ENCODE data around the gene SPSB4.

SPSB4 gene

DNA sequence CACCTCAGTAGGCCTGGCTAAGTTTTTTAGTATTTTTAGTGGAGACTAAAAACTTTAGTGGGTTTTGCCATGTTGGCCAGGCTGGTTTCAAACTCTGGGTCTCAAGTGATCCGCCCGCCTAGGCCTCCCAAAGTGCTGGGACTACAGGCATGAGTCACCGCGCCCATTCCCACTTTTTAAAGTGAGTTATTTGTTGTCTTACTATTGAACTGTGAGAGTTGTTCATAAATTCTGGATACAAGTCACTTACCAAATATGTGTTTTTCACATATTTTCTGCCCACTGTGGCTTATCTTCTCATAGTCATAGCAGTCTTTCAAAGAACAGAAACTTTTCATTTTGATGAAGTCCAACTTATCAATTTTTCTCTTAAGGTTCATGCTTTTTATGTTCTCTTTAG, 29.9 kb upstream of the SPSB4 start:
- Histone ChIP-seq H3K4me2 (ENCODE audit: low read depth, low read length, poor library complexity, severe bottlenecking) (no peak overlapping the region), H3K4me3 (ENCODE audit: insufficient read depth, low read length, poor library complexity, severe bottlenecking) (no peak overlapping the region), H2AFZ (ENCODE audit: low read depth, low read length, severe bottlenecking) (no peak overlapping the region), H3K27ac (ENCODE audit: low read depth, low read length) (no peak overlapping the region), H3K9me3 (ENCODE audit: insufficient read depth, low read length) (no peaks in the 10 kb centered on the region), H4K20me1 (ENCODE audit: low read depth, low read length) (no peaks in the 10 kb centered on the region), H3K27me3 (ENCODE audit: low read length) (no peaks in the 10 kb centered on the region), H3K9me2 (replicated peaks; ENCODE audit: insufficient read depth, low read length) (no peaks in the 10 kb centered on the region), H3K36me3 (ENCODE audit: low read length) (no peaks in the 10 kb centered on the region), H3F3A (ENCODE audit: insufficient read depth) (no peaks in the 10 kb centered on the region), H3K79me2 (ENCODE audit: insufficient read depth, low read length) (no peaks in the 10 kb centered on the region), H3K9ac (ENCODE audit: low read length) (no peak overlapping the region)
- TF ChIP-seq EZH2phosphoT487 (conservative IDR thresholded peaks at IDR 0.05; ENCODE audit: low read length) = no peak
- TF ChIP-seq, protein P1, sequence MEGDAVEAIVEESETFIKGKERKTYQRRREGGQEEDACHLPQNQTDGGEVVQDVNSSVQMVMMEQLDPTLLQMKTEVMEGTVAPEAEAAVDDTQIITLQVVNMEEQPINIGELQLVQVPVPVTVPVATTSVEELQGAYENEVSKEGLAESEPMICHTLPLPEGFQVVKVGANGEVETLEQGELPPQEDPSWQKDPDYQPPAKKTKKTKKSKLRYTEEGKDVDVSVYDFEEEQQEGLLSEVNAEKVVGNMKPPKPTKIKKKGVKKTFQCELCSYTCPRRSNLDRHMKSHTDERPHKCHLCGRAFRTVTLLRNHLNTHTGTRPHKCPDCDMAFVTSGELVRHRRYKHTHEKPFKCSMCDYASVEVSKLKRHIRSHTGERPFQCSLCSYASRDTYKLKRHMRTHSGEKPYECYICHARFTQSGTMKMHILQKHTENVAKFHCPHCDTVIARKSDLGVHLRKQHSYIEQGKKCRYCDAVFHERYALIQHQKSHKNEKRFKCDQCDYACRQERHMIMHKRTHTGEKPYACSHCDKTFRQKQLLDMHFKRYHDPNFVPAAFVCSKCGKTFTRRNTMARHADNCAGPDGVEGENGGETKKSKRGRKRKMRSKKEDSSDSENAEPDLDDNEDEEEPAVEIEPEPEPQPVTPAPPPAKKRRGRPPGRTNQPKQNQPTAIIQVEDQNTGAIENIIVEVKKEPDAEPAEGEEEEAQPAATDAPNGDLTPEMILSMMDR (IDR thresholded peaks at IDR 0.05; ENCODE audit: insufficient read depth, low read length, poor library complexity, severe bottlenecking) = no peak

DNA sequence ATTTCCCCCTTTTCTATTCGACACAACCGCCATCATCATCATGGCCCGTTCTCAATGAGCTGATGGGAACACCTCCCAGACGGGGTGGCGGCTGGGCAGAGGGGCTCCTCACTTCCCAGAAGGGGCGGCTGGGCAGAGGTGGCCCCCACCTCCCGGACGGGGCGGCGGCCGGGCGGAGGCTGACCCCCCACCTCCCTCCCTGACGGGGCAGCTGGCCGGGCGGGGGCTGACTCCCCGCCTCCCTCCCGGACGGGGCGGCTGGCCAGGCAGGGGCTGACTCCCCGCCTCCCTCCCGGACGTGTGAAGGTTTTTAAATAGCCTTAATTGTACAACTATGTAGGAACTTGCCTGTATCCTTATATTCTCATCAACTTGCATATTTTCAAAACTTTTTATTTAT, 20.9 kb upstream of the SPSB4 start:
- Histone ChIP-seq H3K9me2 (replicated peaks; ENCODE audit: insufficient read depth, low read length) (no peaks in the 10 kb centered on the region), H3K36me3 (ENCODE audit: low read length) (no peaks in the 10 kb centered on the region), H3K27me3 (ENCODE audit: low read length) (no peaks in the 10 kb centered on the region), H2AFZ (ENCODE audit: low read depth, low read length, severe bottlenecking) (no peak overlapping the region), H3F3A (ENCODE audit: insufficient read depth) (no peaks in the 10 kb centered on the region), H3K9ac (ENCODE audit: low read length) (no peak overlapping the region), H3K27ac (ENCODE audit: low read depth, low read length) (no peak overlapping the region), H3K9me3 (ENCODE audit: insufficient read depth, low read length) (no peaks in the 10 kb centered on the region), H3K4me3 (ENCODE audit: insufficient read depth, low read length, poor library complexity, severe bottlenecking) (no peak overlapping the region), H3K79me2 (ENCODE audit: insufficient read depth, low read length) (no peaks in the 10 kb centered on the region), H4K20me1 (ENCODE audit: low read depth, low read length) (no peaks in the 10 kb centered on the region), H3K4me2 (ENCODE audit: low read depth, low read length, poor library complexity, severe bottlenecking) (no peak overlapping the region)
- no peak for TF ChIP-seq EZH2phosphoT487 (conservative IDR thresholded peaks at IDR 0.05; ENCODE audit: low read length)
- TF ChIP-seq, protein P1 (IDR thresholded peaks at IDR 0.05; ENCODE audit: insufficient read depth, low read length, poor library complexity, severe bottlenecking) = no peak

DNA sequence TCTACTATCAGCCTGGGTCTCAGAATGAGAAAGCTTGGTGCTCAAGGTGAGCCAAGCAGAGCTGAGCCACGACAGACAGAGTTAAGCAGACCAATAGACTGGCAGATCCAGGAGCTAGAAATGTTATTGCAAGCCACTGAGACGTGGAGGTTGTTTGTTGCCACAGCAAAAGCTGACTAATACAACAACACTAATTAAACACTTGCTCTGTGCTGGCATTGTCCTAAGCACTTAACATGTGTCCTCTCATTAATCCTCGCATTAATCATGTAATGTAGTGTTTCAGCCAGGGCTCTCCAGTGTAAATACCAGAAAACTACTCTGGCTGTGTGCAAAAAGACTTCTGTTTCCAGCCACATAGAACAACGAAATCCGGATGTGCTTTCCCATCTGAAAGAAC, 11.6 kb upstream of the SPSB4 start:
- Histone ChIP-seq H3K79me2 (ENCODE audit: insufficient read depth, low read length) (no peaks in the 10 kb centered on the region), H3K27me3 (ENCODE audit: low read length) (no peaks in the 10 kb centered on the region), H3K4me2 (ENCODE audit: low read depth, low read length, poor library complexity, severe bottlenecking) (no peak overlapping the region), H3K9me2 (replicated peaks; ENCODE audit: insufficient read depth, low read length) (no peaks in the 10 kb centered on the region), H3K4me3 (ENCODE audit: insufficient read depth, low read length, poor library complexity, severe bottlenecking) (no peak overlapping the region), H3F3A (ENCODE audit: insufficient read depth) (no peaks in the 10 kb centered on the region), H3K9ac (ENCODE audit: low read length) (no peak overlapping the region), H4K20me1 (ENCODE audit: low read depth, low read length) (no peaks in the 10 kb centered on the region), H3K27ac (ENCODE audit: low read depth, low read length) (no peak overlapping the region), H2AFZ (ENCODE audit: low read depth, low read length, severe bottlenecking) (no peak overlapping the region), H3K36me3 (ENCODE audit: low read length) (no peaks in the 10 kb centered on the region), H3K9me3 (ENCODE audit: insufficient read depth, low read length) (no peaks in the 10 kb centered on the region)
- TF ChIP-seq, protein P1 (IDR thresholded peaks at IDR 0.05; ENCODE audit: insufficient read depth, low read length, poor library complexity, severe bottlenecking) = no peak
- TF ChIP-seq EZH2phosphoT487 (conservative IDR thresholded peaks at IDR 0.05; ENCODE audit: low read length) = no peak
